Liver (tissue), 9 donors: ENCODE data around the gene HEG1. TPM values are rescaled to one million over a fixed set of nuclear protein-coding genes. Genes with fewer than 3 reads are reported as not detected.

Experiments used
- DNase-seq: peaks from one replicate; pipeline ENCODE4 v3.0.0-alpha.2; 2017; ENCODE audit warnings: low spot score
- H3K27ac ChIP-seq, 2 donors: one replicate each; pipeline ENCODE4 v1.7.0; 2013; ENCODE audit warnings: inconsistent platforms in 2 of 2, low read length in 2 of 2, control low read depth in 1 of 2, low read depth in 1 of 2, mild to moderate bottlenecking in 1 of 2
- H3K27me3 ChIP-seq, 4 donors: one replicate each; pipeline versions ENCODE4 v1.6.1 to v1.7.0; 2013; ENCODE audit warnings: low read length in 3 of 4, inconsistent platforms in 1 of 4, mild to moderate bottlenecking in 1 of 4, moderate library complexity in 1 of 4; ENCODE audit not compliant: control insufficient read depth in 4 of 4, insufficient read depth in 4 of 4
- H3K36me3 ChIP-seq, 4 donors: one replicate each; pipeline versions ENCODE4 v1.6.1 to v1.7.0; 2013; ENCODE audit warnings: low read length in 3 of 4, mild to moderate bottlenecking in 3 of 4, low read depth in 1 of 4, moderate library complexity in 1 of 4; ENCODE audit not compliant: control insufficient read depth in 4 of 4, insufficient read depth in 3 of 4
- H3K4me1 ChIP-seq, 4 donors: one replicate each; pipeline versions ENCODE4 v1.6.1 to v1.7.0; 2013; ENCODE audit warnings: low read length in 3 of 4, mild to moderate bottlenecking in 3 of 4, moderate library complexity in 1 of 4; ENCODE audit not compliant: control insufficient read depth in 4 of 4, insufficient read depth in 4 of 4
- H3K4me3 ChIP-seq, 3 donors: one replicate each; pipeline versions ENCODE4 v1.6.1 to v1.7.0; 2013; ENCODE audit warnings: low read length in 3 of 3, control low read depth in 1 of 3, low read depth in 1 of 3, mild to moderate bottlenecking in 1 of 3
- H3K9ac ChIP-seq, 2 donors: one replicate each; pipeline ENCODE4 v1.7.0; 2013; ENCODE audit warnings: low read length in 2 of 2, mild to moderate bottlenecking in 2 of 2, moderate library complexity in 2 of 2, control low read depth in 1 of 2, low read depth in 1 of 2
- H3K9me3 ChIP-seq, 4 donors: one replicate each; pipeline versions ENCODE4 v1.6.1 to v1.7.0; 2013; ENCODE audit warnings: low read length in 3 of 4; ENCODE audit not compliant: control insufficient read depth in 4 of 4
- ATF3 ChIP-seq: IDR thresholded peaks from 2 replicates; pipeline ENCODE4 v1.6.1; 2016; ENCODE audit warnings: antibody characterized with exemption
- CTCF ChIP-seq: fragments of 150-350 bp; IDR thresholded peaks from 2 replicates; pipeline ENCODE4 v1.5.1; 2017; ENCODE audit warnings: improper control_type of control experiment, low read depth, low read length; ENCODE audit not compliant: missing input control
- EGR1 ChIP-seq, 2 donors: IDR thresholded peaks; 2 replicates each; pipeline ENCODE4 v1.6.1; 2016 to 2018; ENCODE audit warnings: antibody characterized with exemption in 2 of 2, low read depth in 2 of 2
- FOXA1 ChIP-seq: IDR thresholded peaks from 2 replicates; pipeline ENCODE4 v1.6.1; 2016; ENCODE audit warnings: antibody characterized with exemption
- FOXA2 ChIP-seq: IDR thresholded peaks from 2 replicates; pipeline ENCODE4 v1.6.1; 2016; ENCODE audit warnings: antibody characterized with exemption
- GABPA ChIP-seq, 2 donors: IDR thresholded peaks in 1 of 2; conservative IDR thresholded peaks in 1 of 2; 2 replicates each; pipeline ENCODE4 v1.6.1; 2016; ENCODE audit warnings: antibody characterized with exemption in 2 of 2, mild to moderate bottlenecking in 1 of 2, moderate library complexity in 1 of 2
- HNF4A ChIP-seq, 2 donors: conservative IDR thresholded peaks; 2 replicates each; pipeline ENCODE4 v1.6.1; 2016; ENCODE audit warnings: antibody characterized with exemption in 2 of 2, mild to moderate bottlenecking in 2 of 2
- HNF4G ChIP-seq: IDR thresholded peaks from 2 replicates; pipeline ENCODE4 v1.6.1; 2016; ENCODE audit warnings: antibody characterized with exemption
- JUND ChIP-seq, 2 donors: IDR thresholded peaks; 2 replicates each; pipeline ENCODE4 v1.6.1; 2016; ENCODE audit warnings: antibody characterized with exemption in 2 of 2
- MAX ChIP-seq: IDR thresholded peaks from 2 replicates; pipeline ENCODE4 v1.6.1; 2016; ENCODE audit warnings: antibody characterized with exemption
- NR2F2 ChIP-seq: IDR thresholded peaks from 2 replicates; pipeline ENCODE4 v1.6.1; 2016; ENCODE audit warnings: antibody characterized with exemption
- RAD21 ChIP-seq, 2 donors: IDR thresholded peaks; 2 replicates each; pipeline ENCODE4 v1.6.1; 2016; ENCODE audit warnings: antibody characterized with exemption in 2 of 2, mild to moderate bottlenecking in 2 of 2
- REST ChIP-seq: IDR thresholded peaks from 2 replicates; pipeline ENCODE4 v1.6.1; 2016; ENCODE audit warnings: antibody characterized with exemption, mild to moderate bottlenecking
- RXRA ChIP-seq, 2 donors: IDR thresholded peaks; 2 replicates each; pipeline ENCODE4 v1.6.1; 2017 to 2018; ENCODE audit warnings: antibody characterized with exemption in 2 of 2, mild to moderate bottlenecking in 1 of 2
- SP1 ChIP-seq: IDR thresholded peaks from 2 replicates; pipeline ENCODE4 v1.6.1; 2018; ENCODE audit warnings: antibody characterized with exemption, mild to moderate bottlenecking
- TAF1 ChIP-seq: conservative IDR thresholded peaks from 2 replicates; pipeline ENCODE4 v1.6.1; 2016; ENCODE audit warnings: antibody characterized with exemption, mild to moderate bottlenecking
- YY1 ChIP-seq: IDR thresholded peaks from 2 replicates; pipeline ENCODE4 v1.6.1; 2016; ENCODE audit warnings: antibody characterized with exemption, mild to moderate bottlenecking
- ZBTB33 ChIP-seq: IDR thresholded peaks from 2 replicates; pipeline ENCODE4 v1.6.1; 2016; ENCODE audit warnings: antibody characterized with exemption
- WGBS: extraction: QIAGEN DNeasy Blood & Tissue Kit; methylation state at CpG from one replicate; pipeline ENCODE4 v1.1.7; 2013; 5-methylcytosine and 5-hydroxymethylcytosine counted together
- polyA plus RNA-seq, 2 donors: library from polyadenylated mRNA; stranded (reverse) in 1 of 2; unstranded in 1 of 2; fragments of 200-250 nt in 1 of 2; fragments of >200 nt in 1 of 2; fragmentation: Nextera tagmentation in 1 of 2; extraction: Ambion mirVana in 1 of 2; gene quantifications; one replicate each; pipeline versions ENCODE4 v1.2.1 to v1.2.3, GENCODE V29; 2013 to 2015
- total RNA-seq, 2 donors: library from RNA; depleted of rRNA; stranded (reverse); fragments of >200 nt; gene quantifications; one replicate each; pipeline ENCODE4 v1.2.3, GENCODE V29; 2014
- donor health status: healthy.
- donor health status: healthy.
- donor health status: healthy.
- donor health status: healthy.
- donor health status: healthy.

HEG1 gene
- total and polyA plus RNA-seq, 4 donors, result 1.4 to 16.0 (median 5.3) TPM

- TF ChIP-seq FOXA2 (no peak), SP1 (no peak), ZBTB33 (no peak), NR2F2 (no peak), EGR1 (IDR thresholded peaks at IDR 0.05; ENCODE audit: low read depth in 2 of 2) (no peak), REST (no peak), RXRA (IDR thresholded peaks at IDR 0.05) (no peak), CTCF (no peak), GABPA (IDR thresholded peaks at IDR 0.05 in 1 of 2, conservative IDR thresholded peaks at IDR 0.05 in 1 of 2) (no peak), MAX (no peak), TAF1 (no peak)
- H3K9me3 ChIP-seq, result no peaks in the 10 kb centered on the region
- H3K27ac ChIP-seq, result no peak overlapping the region
- H3K27me3 ChIP-seq, result no peaks in the 10 kb centered on the region
- no peak overlapping the region for H3K4me3 ChIP-seq
- no peak overlapping the region for H3K9ac ChIP-seq
- WGBS, result 96% methylated on average over 2 of the region's 2 CpGs
- no peak for DNase-seq
- peaks cover 0 to 32% (median 28%) of the 10 kb centered on the region in 4 donors for H3K4me1 ChIP-seq
- peaks cover 0 to 6% (median 1%) of the 10 kb centered on the region in 4 donors for H3K36me3 ChIP-seq
Observed at GRCh38 chr3:125000661-125001060, 55.1 kb downstream of the HEG1 start.

GRCh38 chr3:124999897-125000435 is 55.8 kb downstream of the HEG1 start:
- Histone ChIP-seq H3K9me3 (no peaks in the 10 kb centered on the region), H3K36me3 (peaks cover 0 to 2% (median 1%) of the 10 kb centered on the region in 4 donors), H3K4me3 (no peak overlapping the region), H3K27me3 (no peaks in the 10 kb centered on the region), H3K4me1 (peaks cover 0 to 33% (median 27%) of the 10 kb centered on the region in 4 donors), H3K27ac (no peak overlapping the region), H3K9ac (no peak overlapping the region)
- WGBS, result 82% methylated on average over 2 of the region's 2 CpGs
- DNase-seq, result no peak
- TF ChIP-seq MAX, result no peak
- no peak for TF ChIP-seq RXRA (IDR thresholded peaks at IDR 0.05)
- TF ChIP-seq ATF3, result no peak
- TF ChIP-seq FOXA2, result no peak
- TF ChIP-seq RAD21 (IDR thresholded peaks at IDR 0.05), result no peak
- no peak for TF ChIP-seq GABPA (IDR thresholded peaks at IDR 0.05 in 1 of 2, conservative IDR thresholded peaks at IDR 0.05 in 1 of 2)
- no peak for TF ChIP-seq SP1
- TF ChIP-seq NR2F2, result no peak
- TF ChIP-seq HNF4A (conservative IDR thresholded peaks at IDR 0.05), result no peak
- TF ChIP-seq CTCF, result no peak
- TF ChIP-seq JUND (IDR thresholded peaks at IDR 0.05), result no peak
- no peak for TF ChIP-seq ZBTB33
- TF ChIP-seq YY1, result no peak
- no peak for TF ChIP-seq FOXA1
- no peak for TF ChIP-seq EGR1 (IDR thresholded peaks at IDR 0.05; ENCODE audit: low read depth in 2 of 2)
- TF ChIP-seq HNF4G, result no peak
- TF ChIP-seq TAF1, result no peak
